LNCaP clone FGC (cell line): ENCODE measurements around the gene TMEM221.

Experiments
- DNase-seq: peaks from one replicate; pipeline ENCODE4 v3.0.0-alpha.2; 2011; ENCODE audit warnings: low read depth
- H3K4me3 ChIP-seq: 2 replicates; pipeline ENCODE4 v1.5.1; 2011; ENCODE audit warnings: mild to moderate bottlenecking, low read depth, low read length, control low read depth
- TF ChIP-seq, protein P1 (sequence below): IDR thresholded peaks from 2 replicates; pipeline ENCODE4 v1.5.1; 2012; ENCODE audit warnings: mild to moderate bottlenecking; ENCODE audit not compliant: control insufficient read depth, insufficient read depth; ENCODE audit errors: extremely low read depth

TMEM221 gene

DNA sequence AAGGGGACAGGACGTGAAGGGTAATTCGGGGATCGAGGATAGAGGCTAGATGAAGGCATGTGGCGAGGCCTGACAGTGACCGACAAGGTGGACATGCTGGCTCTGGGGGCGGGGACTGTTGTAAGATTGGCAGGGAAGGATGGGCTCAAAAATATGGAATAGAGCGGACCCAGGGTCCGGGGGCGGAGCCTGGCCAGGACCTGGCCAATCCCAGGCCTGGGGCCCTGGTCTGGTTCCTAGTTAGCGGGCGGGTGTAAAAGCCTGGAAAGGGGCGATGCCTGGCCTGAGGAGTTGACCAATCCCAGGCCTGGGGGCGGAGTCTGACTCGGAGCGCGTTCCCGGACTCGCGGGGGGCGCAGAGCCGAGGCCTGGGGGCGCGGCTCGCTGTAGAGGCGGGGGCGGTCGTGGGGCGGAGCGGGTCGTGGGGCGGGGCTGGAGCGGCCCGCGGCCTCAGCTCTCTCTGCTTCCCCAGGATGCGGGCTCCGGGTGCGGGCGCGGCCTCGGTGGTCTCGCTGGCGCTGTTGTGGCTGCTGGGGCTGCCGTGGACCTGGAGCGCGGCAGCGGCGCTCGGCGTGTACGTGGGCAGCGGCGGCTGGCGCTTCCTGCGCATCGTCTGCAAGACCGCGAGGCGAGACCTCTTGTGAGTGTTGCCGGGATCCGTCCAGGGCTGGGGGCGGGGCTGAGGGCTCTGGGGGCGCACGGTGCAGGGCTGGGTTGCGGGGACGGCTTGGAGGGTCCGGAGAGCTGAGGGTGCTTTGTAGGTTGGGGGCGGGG lies 21.8 kb upstream of the TMEM221 start, which contains the start of gene SLC27A1:
SLC27A1 (plus strand) TSS at position 457 of the 774 bp plus-strand sequence; CDS start at position 474, 17 bp downstream.
- peak within 1 kb of the TSS; percentile 71 for H3K4me3 ChIP-seq
- TF ChIP-seq, protein P1, sequence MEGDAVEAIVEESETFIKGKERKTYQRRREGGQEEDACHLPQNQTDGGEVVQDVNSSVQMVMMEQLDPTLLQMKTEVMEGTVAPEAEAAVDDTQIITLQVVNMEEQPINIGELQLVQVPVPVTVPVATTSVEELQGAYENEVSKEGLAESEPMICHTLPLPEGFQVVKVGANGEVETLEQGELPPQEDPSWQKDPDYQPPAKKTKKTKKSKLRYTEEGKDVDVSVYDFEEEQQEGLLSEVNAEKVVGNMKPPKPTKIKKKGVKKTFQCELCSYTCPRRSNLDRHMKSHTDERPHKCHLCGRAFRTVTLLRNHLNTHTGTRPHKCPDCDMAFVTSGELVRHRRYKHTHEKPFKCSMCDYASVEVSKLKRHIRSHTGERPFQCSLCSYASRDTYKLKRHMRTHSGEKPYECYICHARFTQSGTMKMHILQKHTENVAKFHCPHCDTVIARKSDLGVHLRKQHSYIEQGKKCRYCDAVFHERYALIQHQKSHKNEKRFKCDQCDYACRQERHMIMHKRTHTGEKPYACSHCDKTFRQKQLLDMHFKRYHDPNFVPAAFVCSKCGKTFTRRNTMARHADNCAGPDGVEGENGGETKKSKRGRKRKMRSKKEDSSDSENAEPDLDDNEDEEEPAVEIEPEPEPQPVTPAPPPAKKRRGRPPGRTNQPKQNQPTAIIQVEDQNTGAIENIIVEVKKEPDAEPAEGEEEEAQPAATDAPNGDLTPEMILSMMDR: no peak
- peak; percentile 95 for DNase-seq

DNA sequence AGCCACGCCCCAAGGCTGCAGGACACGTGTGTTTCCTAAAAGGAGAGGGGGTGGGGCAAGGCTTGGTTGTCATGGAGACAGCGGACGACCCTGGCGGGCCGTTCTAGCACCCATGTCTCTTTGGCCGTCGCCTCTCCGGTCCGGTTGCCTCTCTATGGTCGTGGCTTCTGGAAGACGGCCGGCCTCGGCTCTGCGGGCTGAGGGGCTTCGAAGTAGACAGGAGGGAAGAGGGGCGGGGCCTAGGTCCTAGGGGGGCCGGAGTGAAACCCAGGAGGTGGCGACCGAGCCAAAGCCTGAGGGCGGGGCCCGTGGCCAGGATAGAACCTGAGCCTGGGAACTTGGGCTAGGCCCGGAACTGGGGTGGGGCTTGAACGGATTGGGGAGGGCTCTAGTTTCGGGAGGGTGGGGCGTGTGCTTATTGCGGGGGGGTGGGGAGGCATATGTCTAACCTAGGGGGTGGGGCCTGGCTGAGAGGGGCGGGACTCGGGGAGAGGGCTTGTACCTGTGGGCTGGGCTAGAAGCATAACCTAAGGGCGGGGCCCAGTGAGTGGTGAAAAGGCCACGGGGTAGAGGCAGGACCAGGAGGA lies 21.1 kb upstream of the TMEM221 start:
- peak overlapping the region; percentile 71 for H3K4me3 ChIP-seq
- TF ChIP-seq, protein P1: no peak
- DNase-seq: peak; percentile 89

DNA sequence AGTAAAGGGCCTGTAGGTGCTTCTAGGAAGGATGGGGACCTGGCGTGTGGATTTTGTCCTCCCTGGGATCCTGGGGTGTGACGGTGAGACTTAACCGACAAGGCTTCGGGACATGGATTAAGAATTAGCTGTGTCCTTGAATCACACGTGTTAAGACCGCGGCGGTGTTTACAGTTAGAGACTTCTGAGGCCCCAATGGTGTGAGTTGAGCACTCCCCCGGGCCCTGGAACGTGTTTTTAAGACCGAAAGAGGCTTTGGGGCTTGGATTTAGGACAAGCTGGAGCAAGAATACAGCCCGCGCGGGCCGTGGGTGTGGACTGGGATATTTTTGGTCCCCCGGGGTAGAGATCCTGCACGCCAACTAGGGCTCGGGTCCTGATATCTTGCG lies 20.6 kb upstream of the TMEM221 start:
- TF ChIP-seq, protein P1: no peak
- no peak for DNase-seq
- peak overlapping the region; percentile 71 for H3K4me3 ChIP-seq

DNA sequence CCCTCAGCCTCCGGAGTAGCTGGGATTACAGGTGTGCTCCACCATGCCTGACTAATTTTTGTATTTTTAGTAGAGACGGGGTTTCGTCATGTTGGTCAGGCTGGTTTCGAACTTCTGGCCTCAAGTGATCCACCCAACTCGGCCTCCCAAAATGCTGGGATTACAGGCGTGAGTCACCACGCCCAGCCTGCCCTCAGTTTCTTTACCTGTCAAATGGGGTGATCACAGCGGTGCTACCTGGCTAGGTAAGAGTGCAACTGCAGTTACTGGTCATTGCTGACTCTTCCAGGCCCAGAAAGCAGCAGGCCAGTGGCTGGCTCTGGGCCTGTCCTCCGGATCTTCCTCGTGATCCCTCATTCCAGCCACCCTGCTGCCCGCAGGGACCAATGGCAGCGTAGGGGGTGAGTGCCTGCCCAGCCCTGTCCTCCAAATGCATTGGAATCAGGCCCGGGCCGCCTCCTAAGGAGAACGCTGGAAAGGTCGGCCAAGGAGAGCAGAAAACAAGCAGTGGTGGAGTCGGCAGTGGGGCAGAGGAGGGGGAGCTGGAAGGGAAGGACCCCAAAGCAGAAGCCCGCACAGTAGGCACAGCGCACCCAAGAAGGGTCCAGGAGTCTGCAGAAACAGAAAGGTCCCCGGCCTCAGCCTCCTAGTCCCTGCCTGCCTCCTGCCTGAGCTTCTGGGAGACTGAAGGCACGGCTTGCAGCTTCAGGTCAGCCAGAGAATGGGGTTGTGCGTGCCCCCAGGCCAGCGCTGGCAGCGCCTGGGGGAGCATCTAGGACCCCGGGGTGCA lies 20.0 kb upstream of the TMEM221 start:
- no peak for DNase-seq
- H3K4me3 ChIP-seq: no peak overlapping the region
- TF ChIP-seq, protein P1: no peak

DNA sequence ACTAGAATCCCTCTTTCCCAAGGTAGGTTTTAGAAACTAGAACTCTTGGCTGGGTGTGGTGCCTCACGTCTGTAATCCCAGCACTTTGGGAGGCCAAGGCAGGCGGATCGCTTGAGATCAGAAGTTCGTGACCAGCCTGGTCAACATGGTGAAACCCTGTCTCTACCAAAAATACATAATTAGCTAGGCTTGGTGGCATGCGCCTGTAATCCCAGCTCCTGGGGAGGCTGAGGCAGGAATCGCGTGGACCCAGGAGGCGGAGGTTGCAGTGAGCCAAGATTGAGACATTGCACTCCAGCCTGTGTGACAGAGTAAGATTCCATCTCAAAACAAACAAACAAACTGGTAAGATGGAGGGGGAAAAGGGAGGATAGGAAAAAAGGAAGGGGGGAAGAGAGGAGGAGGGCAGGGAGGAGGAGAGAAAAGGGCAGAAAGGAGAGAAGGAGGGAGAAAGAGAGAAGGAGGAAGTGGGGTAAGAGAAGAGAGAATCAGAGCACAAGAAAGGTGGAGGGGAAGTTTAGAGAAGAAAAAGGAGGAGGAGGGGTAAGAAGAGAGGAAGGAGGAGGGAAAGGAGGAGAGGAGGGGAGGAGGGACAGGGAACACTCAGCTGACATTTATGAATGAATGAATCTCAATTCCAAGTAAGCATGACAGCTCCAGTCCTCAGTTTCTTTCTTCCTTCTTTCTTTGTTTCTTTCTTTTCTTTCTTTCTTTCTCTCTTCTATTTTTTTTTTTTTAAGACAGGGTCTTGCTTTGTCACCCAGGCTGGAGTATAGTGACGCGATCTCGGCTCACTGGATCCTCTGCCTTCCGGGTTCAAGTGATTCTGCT lies 19.2 kb upstream of the TMEM221 start:
- H3K4me3 ChIP-seq: no peak overlapping the region
- no peak for DNase-seq
- TF ChIP-seq, protein P1: no peak

DNA sequence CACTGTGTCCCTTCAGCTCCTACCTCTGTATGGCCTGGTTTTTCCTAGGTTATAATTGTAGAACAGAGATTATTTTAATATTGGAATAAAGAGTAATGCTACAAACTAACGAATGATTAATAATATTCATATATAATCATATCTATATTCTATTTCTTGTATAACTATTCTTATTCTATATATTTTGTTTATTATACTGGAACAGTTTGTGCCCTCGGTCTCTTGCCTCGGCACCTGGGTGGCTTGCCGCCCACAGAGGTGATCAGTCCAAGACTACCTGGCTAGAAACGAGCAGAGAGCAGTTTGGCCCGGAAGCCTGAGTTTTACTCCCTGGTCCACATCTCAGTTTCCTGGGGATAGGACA lies 18.0 kb upstream of the TMEM221 start:
- DNase-seq: no peak
- no peak overlapping the region for H3K4me3 ChIP-seq
- TF ChIP-seq, protein P1: no peak
